Cerebellar cortex (tissue), 1 donor: ENCODE data around the gene OR13F1.
"Not testable (repeated sequence)": the region's sequence is repeated elsewhere in the genome, so short reads cannot be mapped to it uniquely, and the experiment has no call there.

Experiments
- DNase-seq: peaks from one replicate; pipeline ENCODE4 v3.0.0-alpha.2; 2015; ENCODE audit warnings: low spot score

OR13F1 gene, protein sequence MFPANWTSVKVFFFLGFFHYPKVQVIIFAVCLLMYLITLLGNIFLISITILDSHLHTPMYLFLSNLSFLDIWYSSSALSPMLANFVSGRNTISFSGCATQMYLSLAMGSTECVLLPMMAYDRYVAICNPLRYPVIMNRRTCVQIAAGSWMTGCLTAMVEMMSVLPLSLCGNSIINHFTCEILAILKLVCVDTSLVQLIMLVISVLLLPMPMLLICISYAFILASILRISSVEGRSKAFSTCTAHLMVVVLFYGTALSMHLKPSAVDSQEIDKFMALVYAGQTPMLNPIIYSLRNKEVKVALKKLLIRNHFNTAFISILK

DNA sequence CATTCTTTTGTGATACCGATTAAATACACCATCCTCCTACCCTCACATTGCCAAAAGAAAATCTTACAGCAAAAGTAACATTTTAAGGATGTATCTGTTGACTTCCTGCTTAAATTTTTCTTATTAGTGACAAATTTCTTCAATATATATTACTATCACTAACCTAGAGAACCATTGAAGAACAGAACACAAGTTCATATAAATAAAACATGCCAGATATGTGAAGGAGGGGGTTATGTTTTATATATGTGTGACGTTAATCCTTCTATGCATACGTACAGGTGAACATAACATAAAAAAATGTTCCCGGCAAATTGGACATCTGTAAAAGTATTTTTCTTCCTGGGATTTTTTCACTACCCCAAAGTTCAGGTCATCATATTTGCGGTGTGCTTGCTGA lies at the start of gene OR13F1:
Gene OR13F1 (plus strand): TSS at position 301 of the 400 bp plus-strand sequence. CDS start 0 bp downstream, at position 301.
- no peak for DNase-seq

DNA sequence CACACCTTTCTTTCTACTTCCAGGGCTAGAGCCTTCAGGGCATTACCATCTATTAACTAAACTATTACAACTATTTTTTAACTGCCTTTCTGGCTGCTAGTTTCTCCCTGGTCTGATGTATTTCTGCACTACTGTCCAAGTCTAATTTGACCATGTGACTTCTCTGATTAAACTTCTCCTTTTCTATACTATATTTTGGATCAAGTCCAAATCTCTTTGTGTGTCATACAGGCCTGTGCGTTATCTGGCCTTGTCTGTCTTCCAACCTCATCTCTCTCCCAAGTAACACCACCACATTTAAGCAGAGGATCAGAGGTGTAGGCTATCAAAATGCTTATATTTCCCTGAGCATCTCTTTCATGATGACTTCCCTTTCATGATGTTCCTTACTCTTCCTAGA lies 47.2 kb upstream of the OR13F1 start:
- DNase-seq, result no peak

DNA sequence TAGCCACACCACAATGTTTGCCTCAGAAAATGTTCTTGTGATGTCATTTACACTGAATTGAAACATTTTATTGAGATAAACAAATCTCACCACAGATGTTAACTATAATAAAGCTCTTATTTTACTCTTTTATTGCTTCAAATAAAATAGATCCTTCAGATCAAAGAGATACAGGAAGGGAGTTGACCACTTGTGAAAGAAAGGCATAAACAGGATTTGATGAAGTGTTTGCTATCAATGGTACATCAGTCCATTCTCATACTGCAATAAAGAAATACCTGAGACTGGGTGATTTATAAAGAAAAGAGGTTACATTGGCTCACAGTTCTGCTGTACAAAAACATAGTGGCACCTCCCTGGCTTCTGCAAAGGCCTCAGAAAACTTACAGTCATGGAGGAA lies 40.2 kb upstream of the OR13F1 start:
- DNase-seq, result no peak

DNA sequence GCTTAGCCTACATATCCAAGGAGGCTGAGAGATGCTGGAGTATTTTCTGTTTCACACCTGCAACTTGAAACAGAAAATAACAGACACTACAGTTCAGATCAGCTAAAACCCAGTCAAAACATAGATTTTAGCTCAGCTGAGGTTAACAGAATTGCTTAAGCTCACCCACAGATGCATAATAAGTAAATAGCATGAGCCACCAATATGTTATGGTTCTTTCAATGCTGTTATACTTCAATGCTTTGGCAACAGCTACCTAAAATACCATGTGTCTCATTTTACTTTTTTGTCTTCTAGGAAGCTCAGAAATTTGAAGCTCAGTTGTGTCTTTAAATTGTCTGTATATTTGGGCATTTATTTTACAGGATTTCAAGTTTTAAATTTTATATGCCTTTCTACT lies 35.8 kb upstream of the OR13F1 start:
- no peak for DNase-seq

DNA sequence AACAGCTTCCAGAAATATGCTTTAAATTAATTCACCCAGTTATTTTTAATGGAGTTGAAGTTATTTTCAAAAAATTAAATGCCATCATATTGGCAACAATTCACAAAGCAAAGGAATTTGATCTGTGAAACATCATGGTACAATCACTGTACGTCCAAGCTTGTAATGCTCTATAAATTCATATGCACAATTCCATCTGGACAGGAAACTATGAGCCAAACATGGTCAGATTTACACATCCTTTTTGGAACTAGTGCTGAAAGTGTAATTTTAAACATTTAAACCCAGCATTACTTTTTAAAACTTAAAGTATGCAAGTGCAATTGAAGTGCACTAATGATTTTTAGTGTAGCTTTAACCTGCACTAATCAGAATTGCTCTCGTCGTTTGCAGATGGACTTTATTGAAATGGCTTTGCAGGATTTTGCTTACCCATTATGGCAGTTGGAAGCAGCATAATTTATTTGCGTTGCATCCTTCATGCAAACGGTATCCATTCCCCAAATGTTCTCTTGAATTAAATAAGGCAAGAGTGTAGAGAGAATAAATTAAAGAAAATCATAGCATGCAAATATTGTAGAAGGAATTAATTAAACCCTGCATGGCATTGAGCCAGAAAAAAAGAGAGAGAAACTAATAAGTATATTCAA lies 21.0 kb upstream of the OR13F1 start:
- no peak for DNase-seq

DNA sequence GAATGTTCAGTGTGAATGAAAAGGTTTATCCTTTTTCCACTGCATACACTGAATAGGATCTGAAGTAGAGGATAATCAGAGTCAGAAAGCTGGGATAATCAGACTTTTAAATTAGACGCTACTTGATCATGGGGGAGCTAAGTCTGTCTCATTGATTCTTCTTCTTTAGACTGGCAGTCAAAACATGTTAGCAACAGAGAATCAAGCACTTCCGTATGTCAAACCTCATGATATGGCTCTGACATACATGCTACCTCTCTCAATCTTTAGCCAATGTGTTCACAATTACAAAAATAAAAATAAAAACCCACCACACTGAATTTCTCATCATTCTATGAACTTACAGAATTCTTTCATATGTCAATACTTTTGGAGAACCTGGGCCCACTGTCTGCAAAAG lies 19.0 kb upstream of the OR13F1 start:
- no peak for DNase-seq

DNA sequence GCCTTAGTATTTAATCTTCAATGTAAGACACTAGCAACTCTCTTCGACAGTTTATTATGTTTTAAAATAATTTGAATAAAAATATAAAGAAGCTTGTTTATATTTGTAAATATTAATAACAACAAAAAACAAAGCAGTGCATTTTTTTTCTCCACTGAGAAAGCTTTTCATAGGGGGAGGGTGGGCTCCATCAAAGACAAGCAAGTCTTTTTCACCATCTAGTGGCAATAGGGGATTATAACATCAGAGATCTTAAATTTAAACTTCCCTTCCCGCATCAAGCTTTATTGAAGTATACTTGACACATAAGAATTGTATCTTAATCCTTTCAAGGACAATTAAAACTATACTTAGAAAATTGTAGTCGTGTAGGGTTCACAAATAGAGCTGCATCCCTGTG lies 9.3 kb upstream of the OR13F1 start:
- DNase-seq, result no peak

DNA sequence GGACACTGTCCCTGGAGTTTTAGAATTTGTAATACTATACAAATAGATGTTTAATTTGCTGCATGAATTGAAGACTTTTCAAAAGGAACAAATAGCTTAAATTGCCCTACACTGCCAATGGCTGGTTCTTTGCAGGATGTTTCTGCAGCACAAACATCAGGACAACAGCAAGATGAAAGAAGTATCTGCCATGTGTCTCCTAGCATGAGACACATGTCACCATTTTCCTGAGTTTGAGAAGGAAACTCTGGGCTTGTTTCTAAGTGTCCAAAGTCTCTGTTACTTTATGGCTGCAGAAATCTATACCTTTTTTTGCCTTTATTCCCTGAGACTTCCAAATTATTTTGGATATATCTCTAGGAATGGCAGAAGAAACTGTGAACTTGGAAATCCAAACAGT lies 623 bp upstream of the OR13F1 start:
- no peak for DNase-seq

DNA sequence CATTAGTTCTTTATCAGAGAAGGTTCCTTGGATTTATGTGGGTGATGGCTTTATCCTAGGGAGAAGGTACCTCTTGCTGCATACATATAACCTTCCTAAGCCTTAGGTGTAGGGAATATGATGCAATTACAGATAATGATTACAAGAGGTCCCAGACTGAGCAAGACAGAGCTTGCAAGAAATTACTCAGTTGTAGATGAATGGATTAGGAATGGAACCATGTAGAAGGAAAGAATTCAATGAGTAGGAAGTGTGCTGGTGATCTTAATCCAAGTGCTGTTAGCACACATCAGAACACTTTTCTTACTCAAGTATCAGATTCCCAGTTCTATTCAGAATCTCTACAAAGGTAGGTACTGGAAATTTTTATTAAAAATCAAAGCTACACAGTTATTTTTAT lies 2.5 kb downstream of the OR13F1 start:
- DNase-seq, result no peak

DNA sequence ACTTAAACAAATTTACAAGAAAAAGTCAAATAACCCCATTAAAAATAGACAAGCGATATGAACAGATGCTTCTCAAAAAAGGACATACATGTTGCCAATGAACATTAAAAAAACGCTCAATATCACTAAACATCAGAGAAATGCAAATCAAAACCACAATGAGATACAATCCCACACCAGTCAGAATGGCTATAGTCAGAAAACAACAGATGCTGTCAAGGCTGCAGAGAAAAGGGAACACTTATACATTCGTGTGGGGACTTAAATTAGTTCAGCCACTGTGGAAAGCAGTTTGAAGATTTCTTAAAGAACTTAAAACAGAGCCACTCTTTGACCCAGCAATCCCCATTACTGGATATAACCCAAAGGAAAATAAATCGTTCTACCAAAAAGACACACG lies 10.8 kb downstream of the OR13F1 start:
- DNase-seq, result no peak

DNA sequence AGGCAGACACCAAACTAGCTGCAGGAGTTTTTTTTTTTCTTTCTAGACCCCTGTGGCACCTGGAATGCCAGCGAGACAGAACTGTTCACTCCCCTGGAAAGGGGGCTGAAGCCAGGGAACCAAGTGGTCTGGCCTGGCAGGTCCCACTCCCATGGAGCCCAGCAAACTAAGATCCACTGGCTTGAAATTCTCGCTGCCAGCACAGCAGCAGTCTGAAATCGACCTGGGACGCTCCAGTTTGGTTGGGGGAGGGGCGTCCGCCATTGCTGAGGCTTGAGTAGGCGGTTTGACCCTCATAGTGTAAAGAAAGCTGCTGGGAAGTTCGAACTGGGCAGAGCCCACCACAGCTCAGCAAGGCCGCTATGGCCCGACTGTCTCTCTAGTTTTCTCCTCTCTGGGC lies 16.2 kb downstream of the OR13F1 start:
- DNase-seq, result not testable (repeated sequence)

DNA sequence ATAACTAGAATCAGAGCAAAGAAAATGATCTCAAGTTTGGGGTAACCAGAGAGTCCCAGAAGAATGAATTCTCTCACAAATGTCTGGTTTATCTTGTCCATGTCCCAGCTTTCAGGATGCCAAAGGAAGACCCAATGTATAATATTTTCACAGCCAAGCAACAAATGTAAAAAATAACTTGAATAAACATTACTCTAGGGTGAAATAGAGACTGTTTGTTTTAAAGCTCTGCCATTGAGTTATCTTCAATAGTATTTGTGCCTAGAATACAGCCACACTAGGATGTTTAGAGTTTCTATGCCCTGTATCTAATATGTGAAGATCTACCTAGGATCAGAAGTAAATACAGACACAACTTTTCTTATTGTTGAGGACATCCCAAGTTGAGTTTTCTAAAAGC lies 23.0 kb downstream of the OR13F1 start, which contains the start of gene OR13C4:
Gene OR13C4 (minus strand): TSS at position 101 of the 400 bp plus-strand sequence. CDS start 0 bp downstream, at position 101.
- DNase-seq, result no peak

DNA sequence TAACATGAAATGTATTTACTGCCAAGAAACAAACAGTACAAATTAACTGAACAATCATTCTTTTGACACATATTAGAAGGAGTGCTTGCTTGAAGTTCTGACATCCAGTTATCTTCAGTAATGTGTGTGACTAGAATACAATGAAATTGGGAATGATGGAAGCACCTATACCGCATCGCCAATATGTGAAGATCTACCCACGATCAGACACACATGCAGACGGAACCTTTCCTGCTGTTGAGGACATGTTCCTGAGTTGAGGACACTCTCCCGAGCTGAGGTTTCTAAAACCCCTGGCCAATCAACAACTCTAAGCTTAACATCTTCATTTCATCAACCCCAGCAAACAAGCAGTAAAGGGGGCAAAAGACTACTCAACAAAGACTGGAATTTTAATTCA lies 32.7 kb downstream of the OR13F1 start, which contains the start of gene OR13C3:
Gene OR13C3 (minus strand): TSS at position 101 of the 400 bp plus-strand sequence. CDS start 133 bp downstream, outside the sequence.
- DNase-seq, result no peak

DNA sequence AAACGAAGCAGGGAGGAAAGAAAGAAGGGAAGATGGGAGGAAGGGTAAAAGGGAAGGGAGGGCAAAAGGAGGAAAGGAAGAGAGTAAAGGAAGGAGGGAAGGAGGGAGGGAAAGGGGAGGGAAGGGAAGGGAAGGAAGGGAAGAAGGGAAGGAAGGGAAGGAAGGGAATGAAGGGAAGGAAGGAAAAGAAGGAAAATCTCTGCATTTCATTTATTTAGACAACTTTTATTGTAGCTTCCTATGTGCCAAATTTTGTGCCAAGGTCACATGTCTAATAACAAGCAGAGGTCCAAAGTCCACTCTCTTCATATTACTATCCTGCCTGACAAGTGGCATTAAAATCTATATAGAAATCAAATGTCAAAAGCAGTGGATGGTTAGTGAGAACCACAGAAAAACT lies 35.2 kb downstream of the OR13F1 start:
- no peak for DNase-seq

DNA sequence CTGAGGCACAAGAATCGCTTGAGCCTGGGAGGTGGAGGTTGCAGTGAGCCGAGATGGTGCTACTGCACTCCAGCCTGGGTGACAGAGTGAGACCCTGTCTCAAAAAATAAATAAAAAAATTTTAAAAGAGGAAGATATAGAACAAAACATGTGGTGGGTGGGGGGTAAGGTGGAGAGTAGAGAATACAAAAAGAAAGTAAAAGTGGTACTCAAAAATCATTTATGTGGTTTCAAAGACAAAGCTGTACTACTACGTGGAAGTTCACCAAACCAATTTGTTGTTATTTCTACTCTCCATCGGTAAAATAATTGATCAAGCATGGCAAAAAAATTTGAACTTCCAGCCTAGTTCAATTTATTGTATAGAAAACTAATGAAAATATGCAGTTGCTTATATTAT lies 40.6 kb downstream of the OR13F1 start:
- no peak for DNase-seq

DNA sequence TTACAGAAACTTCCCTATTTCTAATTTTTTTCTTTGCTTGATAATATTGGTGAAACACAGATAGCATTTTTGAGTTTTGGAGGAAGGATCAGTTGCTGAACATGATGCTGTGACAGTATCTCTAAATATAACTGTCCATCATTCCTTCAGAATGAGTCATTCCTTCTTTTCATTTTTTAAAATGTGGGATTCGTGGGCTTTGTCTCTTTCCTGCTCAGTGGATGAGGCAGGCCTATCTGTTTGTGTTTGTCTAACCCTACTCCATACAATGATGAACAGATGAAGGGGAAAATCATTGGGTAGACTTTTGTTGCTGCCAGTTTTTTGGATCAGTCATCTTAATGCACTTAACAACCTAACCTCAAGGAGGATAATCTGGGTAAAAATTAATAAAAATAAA lies 49.2 kb downstream of the OR13F1 start:
- no peak for DNase-seq
